GM18873 (cell line): ENCODE results near the gene C1QTNF6.

ENCODE experiments used
- ATAC-seq: cut with Tn5 transposase; IDR thresholded peaks from one replicate; pipeline ENCODE4 v1.9.1; 2021; ENCODE audit warnings: mild to moderate bottlenecking, moderate library complexity, moderate number of reproducible peaks; ENCODE audit not compliant: unreplicated experiment, low FRiP score

Gene C1QTNF6

DNA sequence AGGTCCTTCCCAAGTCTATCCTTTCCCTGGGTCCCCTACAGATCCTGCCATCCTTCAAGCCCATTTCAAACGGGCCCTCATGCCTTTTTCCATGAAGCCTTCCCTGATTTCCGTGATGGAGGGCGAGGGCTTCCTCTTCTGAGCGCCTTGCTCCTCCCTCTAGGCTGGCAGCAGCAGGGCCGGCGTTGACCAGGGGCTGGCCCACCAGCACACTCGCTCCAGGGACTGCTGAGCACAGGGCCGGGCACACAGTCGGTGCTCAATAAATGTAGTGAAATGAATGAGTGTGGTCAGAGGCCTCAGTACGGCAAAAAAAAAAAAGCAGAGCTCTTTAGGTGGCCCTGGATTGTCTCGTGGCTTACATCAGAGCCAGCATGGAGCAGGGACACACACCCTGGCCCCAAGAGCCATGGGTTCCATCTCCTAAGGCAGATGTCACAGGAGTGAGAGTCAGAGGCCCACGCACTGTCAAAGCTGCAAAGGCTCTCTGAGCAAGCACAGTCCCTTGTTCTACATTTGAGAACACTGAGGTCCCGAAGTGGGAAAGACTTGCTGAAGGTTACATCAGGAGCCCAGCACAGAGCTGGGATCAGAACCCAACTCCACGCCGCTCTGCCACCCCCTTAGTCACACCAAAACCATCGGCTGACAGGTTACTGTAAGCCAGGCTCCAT, 41.4 kb downstream of the C1QTNF6 start:
- ATAC-seq: no peak

DNA sequence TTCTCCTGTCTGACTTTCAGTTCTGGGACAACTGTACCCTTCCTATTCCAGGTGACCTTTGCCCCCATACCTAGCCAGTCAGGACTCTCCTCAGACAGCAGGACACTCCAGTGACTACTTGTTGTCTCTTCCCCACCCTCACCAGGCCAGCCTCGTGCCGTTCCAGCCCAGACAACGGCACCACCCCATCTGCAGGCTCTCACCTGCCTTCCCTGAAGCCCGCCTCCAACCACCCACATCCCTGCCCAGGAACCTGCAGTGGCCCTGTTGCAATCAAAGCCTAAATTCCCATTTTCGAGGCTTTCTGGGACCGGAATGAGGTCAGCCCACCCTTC, 42.0 kb downstream of the C1QTNF6 start:
- ATAC-seq: no peak

- no peak for ATAC-seq
These were observed 42.6 kb downstream of the C1QTNF6 start for GRCh38 chr22:37145180-37146050.

GRCh38 chr22:37144180-37144554, 43.9 kb downstream of the C1QTNF6 start:
- no peak for ATAC-seq

GRCh38 chr22:37141971-37142370, 46.1 kb downstream of the C1QTNF6 start:
- no peak for ATAC-seq

- ATAC-seq: no peak
These were observed 46.6 kb downstream of the C1QTNF6 start for GRCh38 chr22:37141476-37141875.

GRCh38 chr22:37140686-37141323, 47.2 kb downstream of the C1QTNF6 start:
- no peak for ATAC-seq

GRCh38 chr22:37139762-37140161, 48.3 kb downstream of the C1QTNF6 start:
- no peak for ATAC-seq

DNA sequence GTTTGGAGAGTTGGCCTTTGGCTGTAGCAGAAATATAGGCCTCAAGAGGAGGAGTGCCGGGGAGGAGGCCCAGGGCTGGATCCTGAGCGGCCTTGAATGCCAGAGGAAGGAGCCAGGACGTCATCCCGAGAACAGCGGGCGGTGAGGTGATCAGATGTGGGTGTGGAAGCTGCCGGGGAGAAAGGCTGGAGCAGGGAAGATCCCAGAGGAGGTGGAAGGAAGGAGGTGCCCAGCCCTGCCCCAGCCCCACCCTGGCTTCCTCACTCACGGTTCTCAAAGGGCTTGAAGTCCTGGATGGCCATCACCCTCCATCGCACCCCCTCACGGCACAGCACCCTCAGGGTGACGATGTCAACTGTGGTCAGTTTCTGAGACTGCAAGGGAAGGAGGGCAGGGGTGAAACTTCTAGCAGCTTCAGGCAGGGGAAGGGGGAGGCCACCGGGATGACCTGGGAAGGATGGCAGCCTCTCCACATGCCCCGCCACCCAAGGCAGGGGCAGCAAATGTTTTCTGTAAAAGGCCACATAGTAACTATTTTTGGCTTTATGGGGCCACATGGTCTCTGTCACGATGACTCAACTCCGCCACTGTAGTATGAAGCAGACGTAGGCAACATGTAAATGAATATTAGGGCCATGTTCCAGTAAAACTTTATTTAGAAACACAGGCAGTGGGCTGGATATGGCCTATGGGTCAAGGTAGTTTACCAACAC, 49.0 kb downstream of the C1QTNF6 start:
- ATAC-seq: no peak

- no peak for ATAC-seq
These were observed 50.0 kb downstream of the C1QTNF6 start for GRCh38 chr22:37137903-37138665.

GRCh38 chr22:37137131-37137530, 50.9 kb downstream of the C1QTNF6 start:
- ATAC-seq: no peak

- ATAC-seq: no peak
These were observed 53.0 kb downstream of the C1QTNF6 start for GRCh38 chr22:37135023-37135422.

DNA sequence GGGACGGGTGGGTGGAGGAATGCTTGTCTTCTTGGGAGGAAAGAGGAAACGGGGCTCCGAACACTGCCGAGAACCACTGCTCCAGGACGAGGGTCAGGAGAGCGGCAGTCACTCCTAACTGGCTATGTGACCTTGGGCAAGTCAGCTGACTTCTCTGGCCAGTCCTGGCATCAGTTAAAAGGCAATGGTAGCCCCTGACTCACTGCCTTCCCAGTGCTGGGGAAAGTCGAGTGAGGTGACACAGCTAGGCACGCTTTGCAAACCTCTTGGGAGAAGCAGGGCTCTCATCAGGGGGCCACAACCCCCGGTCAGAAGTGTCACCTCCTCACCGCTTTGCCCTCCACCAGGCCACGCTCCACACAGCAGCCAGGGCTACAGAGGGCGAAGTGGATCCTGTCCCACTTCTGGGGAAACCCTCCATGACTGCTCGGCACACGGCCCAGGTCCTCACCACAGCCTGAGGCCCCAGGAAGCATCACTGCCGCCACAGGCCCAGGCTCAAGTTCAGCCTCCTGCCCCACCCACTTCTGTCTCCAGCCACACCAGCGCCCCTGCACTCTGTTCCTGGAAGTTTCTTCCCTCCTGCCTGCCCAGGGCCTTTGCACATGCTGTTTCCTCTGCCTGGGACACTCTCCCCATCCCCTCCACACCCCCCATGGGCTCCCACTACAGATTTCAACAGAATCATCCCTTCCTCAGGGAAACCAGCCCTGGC, 54.6 kb downstream of the C1QTNF6 start:
- no peak for ATAC-seq

DNA sequence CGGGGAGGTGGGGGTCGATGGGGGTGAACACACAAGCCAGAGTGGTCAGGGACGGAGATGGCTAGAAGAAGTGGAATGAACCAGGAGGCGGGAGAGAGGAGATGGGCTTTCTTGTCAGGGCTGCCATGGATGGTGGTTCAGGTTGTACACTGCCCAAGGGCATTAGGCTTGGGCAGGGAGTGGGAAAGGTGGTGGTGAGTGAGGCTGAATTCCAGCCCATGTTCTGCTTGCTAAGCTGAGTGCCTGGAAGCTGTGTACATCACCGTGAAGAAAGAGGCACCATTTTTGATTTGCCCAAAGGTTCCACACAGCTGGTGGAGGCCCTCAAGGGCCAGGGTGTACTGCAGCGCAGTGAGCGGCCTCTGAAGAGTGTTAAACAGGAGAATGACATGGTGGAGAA, 55.3 kb downstream of the C1QTNF6 start:
- no peak for ATAC-seq
